Lower leg skin (tissue), 3 donors: ENCODE data around the gene KSR2.

Experiments
- CTCF ChIP-seq, 3 donors: fragments of 450-650 bp; IDR thresholded peaks; one replicate each; pipeline ENCODE4 v1.5.1; 2016; ENCODE audit warnings: antibody characterized with exemption in 3 of 3, mild to moderate bottlenecking in 3 of 3, moderate library complexity in 2 of 3
- POLR2A ChIP-seq, 2 donors: fragments of 450-650 bp; IDR thresholded peaks; one replicate each; pipeline ENCODE4 v1.6.1; 2016 to 2017; ENCODE audit warnings: antibody characterized with exemption in 2 of 2, mild to moderate bottlenecking in 1 of 2, moderate library complexity in 1 of 2

GRCh38 chr12:117582135-117582784 is 386.5 kb downstream of the KSR2 start:
- TF ChIP-seq POLR2A (IDR thresholded peaks at IDR 0.05) (no peak), CTCF (IDR thresholded peaks at IDR 0.05) (no peak)
